Mesothelial cell of epicardium (in vitro differentiated cells): Measurements from ENCODE around the gene ATF1. TPM values are rescaled to one million over a fixed set of nuclear protein-coding genes. Genes with fewer than 3 reads are reported as not detected.
"Not testable (repeated sequence)": the region's sequence is repeated elsewhere in the genome, so short reads cannot be mapped to it uniquely, and the experiment has no call there.

Experiments used
- DNase-seq, 2 experiments: peaks; one replicate each; pipeline ENCODE4 v3.0.0; 2021; ENCODE audit warnings: low spot score in 2 of 2; ENCODE audit not compliant: unreplicated experiment in 2 of 2
- H3K27ac Mint-ChIP-seq: 2 replicates; pipeline ENCODE4 v1.8.0; 2021; ENCODE audit warnings: mixed read lengths
- H3K27me3 Mint-ChIP-seq: 2 replicates; pipeline ENCODE4 v1.8.0; 2021; ENCODE audit warnings: low read depth, mixed read lengths
- H3K36me3 Mint-ChIP-seq: 2 replicates; pipeline ENCODE4 v1.8.0; 2021; ENCODE audit warnings: mixed read lengths
- H3K4me1 Mint-ChIP-seq: 2 replicates; pipeline ENCODE4 v1.8.0; 2021; ENCODE audit warnings: mixed read lengths
- H3K4me3 Mint-ChIP-seq: 2 replicates; pipeline ENCODE4 v1.8.0; 2021; ENCODE audit warnings: mild to moderate bottlenecking, moderate library complexity, mixed read lengths
- H3K9me3 Mint-ChIP-seq: 2 replicates; pipeline ENCODE4 v1.8.0; 2021; ENCODE audit warnings: mixed read lengths
- total RNA-seq: library from RNA; stranded (reverse); gene quantifications from 3 replicates; pipeline ENCODE4 v1.2.1, GENCODE V29; 2021
- TF ChIP-seq, protein P1 (sequence below): fragments of 200-600 bp; sonication (generic); IDR thresholded peaks from one replicate; pipeline ENCODE4 v1.5.0; 2021; ENCODE audit warnings: antibody characterized with exemption; ENCODE audit not compliant: unreplicated experiment

Gene ATF1
- total RNA-seq, 1 donor from 2014 or later: 27.9 TPM

DNA sequence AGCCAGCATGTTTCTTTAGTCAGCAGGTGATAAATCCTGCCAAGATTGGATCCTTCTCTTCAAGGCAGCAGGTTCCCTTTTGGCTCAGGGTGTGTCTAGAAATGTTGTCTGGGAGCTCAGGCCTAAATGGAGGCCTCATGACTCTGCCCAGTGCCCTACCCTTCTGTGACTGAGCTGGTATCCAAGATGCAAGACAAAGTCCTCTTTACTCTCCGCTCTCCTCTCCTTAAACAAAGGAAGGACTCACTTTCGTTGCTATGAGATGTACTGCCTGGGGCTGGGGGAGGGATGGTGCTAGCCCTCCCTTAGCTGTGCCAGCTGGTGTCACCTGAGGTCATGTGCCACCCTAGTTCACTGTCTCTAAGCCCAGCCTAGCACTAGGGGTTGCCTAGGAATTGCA is 65.0 kb downstream of the ATF1 start:
- peaks cover 17% of the 10 kb centered on the region for H3K4me1 Mint-ChIP-seq
- no peaks in the 10 kb centered on the region for H3K27me3 Mint-ChIP-seq
- H3K4me3 Mint-ChIP-seq: no peak overlapping the region
- DNase-seq: no peak
- H3K9me3 Mint-ChIP-seq: peaks cover 17% of the 10 kb centered on the region
- H3K36me3 Mint-ChIP-seq: peaks cover 7% of the 10 kb centered on the region
- TF ChIP-seq, protein P1, sequence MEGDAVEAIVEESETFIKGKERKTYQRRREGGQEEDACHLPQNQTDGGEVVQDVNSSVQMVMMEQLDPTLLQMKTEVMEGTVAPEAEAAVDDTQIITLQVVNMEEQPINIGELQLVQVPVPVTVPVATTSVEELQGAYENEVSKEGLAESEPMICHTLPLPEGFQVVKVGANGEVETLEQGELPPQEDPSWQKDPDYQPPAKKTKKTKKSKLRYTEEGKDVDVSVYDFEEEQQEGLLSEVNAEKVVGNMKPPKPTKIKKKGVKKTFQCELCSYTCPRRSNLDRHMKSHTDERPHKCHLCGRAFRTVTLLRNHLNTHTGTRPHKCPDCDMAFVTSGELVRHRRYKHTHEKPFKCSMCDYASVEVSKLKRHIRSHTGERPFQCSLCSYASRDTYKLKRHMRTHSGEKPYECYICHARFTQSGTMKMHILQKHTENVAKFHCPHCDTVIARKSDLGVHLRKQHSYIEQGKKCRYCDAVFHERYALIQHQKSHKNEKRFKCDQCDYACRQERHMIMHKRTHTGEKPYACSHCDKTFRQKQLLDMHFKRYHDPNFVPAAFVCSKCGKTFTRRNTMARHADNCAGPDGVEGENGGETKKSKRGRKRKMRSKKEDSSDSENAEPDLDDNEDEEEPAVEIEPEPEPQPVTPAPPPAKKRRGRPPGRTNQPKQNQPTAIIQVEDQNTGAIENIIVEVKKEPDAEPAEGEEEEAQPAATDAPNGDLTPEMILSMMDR: no peak
- peak overlapping the region; percentile 22 for H3K27ac Mint-ChIP-seq

DNA sequence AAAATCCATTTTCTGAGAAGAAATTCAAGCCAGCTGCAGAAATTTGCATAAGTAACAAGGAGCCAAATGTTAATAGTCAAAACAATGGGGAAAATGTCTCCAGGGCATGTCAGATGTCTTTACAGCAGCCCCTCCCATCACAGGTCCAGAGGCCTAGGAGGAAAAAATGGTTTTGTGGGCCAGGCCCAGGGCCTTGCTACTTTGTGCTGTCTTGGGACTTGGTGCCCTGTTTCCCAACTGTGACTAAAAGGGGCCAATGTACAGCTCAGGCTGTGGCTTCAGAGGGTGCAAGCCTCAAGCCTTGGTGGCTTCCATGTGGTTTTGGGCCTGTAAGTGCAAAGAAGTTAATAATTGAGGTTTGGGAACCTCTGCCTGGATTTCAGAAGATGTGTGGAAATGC is 69.9 kb downstream of the ATF1 start:
- not testable (repeated sequence) for H3K27ac Mint-ChIP-seq, H3K4me1 Mint-ChIP-seq, H3K4me3 Mint-ChIP-seq, DNase-seq, H3K27me3 Mint-ChIP-seq
- H3K9me3 Mint-ChIP-seq: peaks cover 36% of the 10 kb centered on the region
- peaks cover 12% of the 10 kb centered on the region for H3K36me3 Mint-ChIP-seq

DNA sequence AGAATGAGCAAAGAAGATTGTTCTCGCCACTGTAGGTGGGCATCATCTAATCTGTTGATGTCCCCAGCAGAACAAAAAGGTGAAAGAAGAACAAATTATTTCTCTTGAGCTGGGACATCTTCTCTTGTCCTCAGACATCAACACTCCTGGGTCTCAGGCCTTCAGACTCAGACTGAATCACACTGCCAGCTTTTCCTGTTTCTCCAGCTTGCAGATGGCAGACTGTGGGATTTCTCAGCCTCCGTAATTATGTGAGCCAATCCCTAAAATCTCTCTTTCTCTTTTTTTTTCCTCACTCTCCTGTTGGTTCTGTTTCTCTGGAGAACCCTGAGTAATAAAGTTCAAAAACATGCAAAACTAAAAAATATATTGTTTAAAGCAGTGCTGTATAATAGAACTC is 75.1 kb downstream of the ATF1 start:
- Mint-ChIP-seq H3K4me1 (peaks cover 24% of the 10 kb centered on the region), H3K27me3 (no peaks in the 10 kb centered on the region), H3K9me3 (peaks cover 27% of the 10 kb centered on the region), H3K27ac (peak overlapping the region; percentile 70), H3K4me3 (no peak overlapping the region), H3K36me3 (peaks cover 12% of the 10 kb centered on the region)
- DNase-seq: no peak
- TF ChIP-seq, protein P1: no peak

DNA sequence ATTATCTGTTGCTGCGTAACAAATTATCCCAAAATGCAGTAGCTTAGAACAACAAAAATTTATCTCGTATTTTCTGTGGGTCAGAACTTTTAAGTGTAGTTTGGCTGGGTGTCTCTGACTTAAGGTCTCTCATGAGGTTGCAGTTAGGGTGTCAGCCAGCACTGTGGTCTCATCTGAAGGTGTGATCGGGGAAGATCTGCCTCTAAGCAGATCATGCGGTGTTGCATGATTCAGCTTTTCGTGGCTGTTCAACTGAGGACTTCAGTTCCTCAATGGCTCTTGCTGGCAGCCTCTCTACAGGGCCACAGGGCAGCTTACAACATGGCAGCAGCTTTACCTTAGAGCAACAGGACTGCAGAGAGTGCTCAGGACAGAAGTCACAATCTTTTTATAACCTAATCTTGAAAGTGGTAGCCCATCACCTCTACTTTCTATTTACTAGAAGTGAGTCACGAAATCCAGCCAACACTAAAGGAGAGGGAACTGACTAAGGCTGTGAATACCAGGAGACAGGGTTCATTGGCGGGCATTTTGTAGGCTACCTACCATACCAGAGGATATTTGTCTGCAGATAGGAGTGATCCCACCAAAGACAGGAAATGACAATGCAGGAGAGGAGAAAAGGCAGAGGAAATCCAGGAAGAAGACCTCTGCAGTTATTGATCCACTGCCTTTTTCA is 77.0 kb downstream of the ATF1 start:
- H3K9me3 Mint-ChIP-seq: peaks cover 16% of the 10 kb centered on the region
- H3K4me3 Mint-ChIP-seq: no peak overlapping the region
- no peak for DNase-seq
- TF ChIP-seq, protein P1: no peak
- peaks cover 7% of the 10 kb centered on the region for H3K36me3 Mint-ChIP-seq
- H3K27me3 Mint-ChIP-seq: no peaks in the 10 kb centered on the region
- H3K4me1 Mint-ChIP-seq: peaks cover 24% of the 10 kb centered on the region
- H3K27ac Mint-ChIP-seq: peak overlapping the region; percentile 50

DNA sequence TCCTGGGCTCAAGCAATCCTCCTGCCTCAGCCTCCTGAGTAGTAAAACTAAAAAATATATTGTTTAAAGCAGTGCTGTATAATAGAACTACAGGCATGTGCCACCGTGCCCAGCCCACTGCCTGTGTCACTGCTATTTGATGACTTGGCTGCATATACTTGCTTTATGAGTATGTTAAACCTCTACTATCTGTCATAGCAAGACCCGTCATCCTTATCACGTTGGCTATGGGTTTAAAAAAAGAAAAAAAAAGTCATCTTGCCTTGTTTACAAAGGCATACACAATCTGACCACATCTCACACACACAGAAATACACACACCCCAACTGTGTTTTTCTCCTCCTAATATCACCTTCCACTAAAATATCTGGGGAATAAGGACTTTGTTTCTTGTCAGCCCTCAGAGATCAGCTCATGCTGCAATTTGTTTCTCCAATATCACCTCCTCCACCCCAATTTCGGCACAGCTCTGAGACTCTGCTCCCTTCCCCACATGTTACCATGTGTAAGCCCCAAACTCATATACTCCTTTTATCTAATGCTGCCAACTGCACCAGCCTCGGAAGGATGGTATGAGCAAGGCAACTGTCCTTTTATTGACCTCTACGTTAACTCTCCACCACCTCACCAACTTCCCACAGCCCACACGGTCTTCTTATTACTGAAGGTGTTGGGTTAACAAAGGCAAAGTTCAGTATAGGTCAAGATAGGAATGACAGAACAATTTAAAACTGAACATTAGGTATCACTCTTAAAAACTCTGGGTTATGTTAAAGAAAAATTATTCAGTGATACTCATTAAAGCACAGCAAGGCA is 78.0 kb downstream of the ATF1 start:
- Mint-ChIP-seq H3K9me3 (peaks cover 13% of the 10 kb centered on the region), H3K36me3 (peaks cover 7% of the 10 kb centered on the region), H3K4me3 (peak overlapping the region; percentile 61), H3K4me1 (peaks cover 24% of the 10 kb centered on the region), H3K27me3 (no peaks in the 10 kb centered on the region), H3K27ac (peak overlapping the region; percentile 86)
- TF ChIP-seq, protein P1: no peak
- DNase-seq: no peak
